ENCODE results near the gene NCKAP1. TPM values are rescaled to one million over a fixed set of nuclear protein-coding genes. Genes with fewer than 3 reads are reported as not detected.
"Not testable (repeated sequence)": the region's sequence is repeated elsewhere in the genome, so short reads cannot be mapped to it uniquely, and the experiment has no call there.

Gene NCKAP1
- total RNA-seq, 1 experiment from 2014 or later, result 112 TPM

DNA sequence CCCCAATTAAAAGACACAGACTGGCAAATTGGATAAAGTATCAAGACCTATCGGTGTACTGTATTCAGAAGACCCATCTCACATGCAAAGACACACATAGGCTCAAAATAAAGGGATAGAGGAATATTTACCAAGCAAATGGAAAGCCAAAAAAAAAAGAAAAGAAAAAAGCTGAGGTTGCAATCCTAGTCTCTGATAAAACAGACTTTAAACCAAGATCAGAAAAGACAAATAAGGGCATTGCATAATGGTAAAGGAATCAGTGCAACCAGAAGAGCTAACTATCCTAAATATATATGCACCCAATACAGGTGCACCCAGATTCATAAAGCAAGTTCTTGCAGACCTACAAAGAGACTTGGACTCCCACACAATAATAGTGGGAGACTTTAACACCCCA is 161.6 kb downstream of the NCKAP1 start:
- not testable (repeated sequence) for H3K9me3 ChIP-seq (ENCODE audit: control insufficient read depth, low read depth, low read length); H4K5ac ChIP-seq (ENCODE audit: insufficient read length, low read depth, low read length); H2BK20ac ChIP-seq (ENCODE audit: low read depth, low read length, poor library complexity, severe bottlenecking); H3K14ac ChIP-seq (ENCODE audit: insufficient read depth, low read length); H3K27ac Mint-ChIP-seq; H3K27me3 Mint-ChIP-seq (ENCODE audit: low read depth); H3K4ac ChIP-seq (ENCODE audit: low read depth, low read length); H2BK12ac ChIP-seq (ENCODE audit: insufficient read length, low read depth, low read length); H3K4me1 ChIP-seq (ENCODE audit: insufficient read depth, low read length); H3K4me2 ChIP-seq (ENCODE audit: insufficient read depth, insufficient read length, low read length); H3K9ac ChIP-seq (ENCODE audit: extremely low read depth, insufficient read length, low read length); H2AFZ ChIP-seq (ENCODE audit: low read length); H3K27ac ChIP-seq (ENCODE audit: insufficient read length, low read depth, low read length); H3K79me2 ChIP-seq (ENCODE audit: insufficient read depth, low read length); H3K79me1 ChIP-seq (ENCODE audit: insufficient read depth, low read depth, low read length, poor library complexity, severe bottlenecking); H4K91ac ChIP-seq (ENCODE audit: insufficient read length, low read depth, low read length); H3K4me1 Mint-ChIP-seq; H3K56ac ChIP-seq (ENCODE audit: insufficient read length, low read depth, low read length); H2BK5ac ChIP-seq (ENCODE audit: insufficient read length, low read length); H3K18ac ChIP-seq (ENCODE audit: insufficient read length, low read depth, low read length); H4K20me1 ChIP-seq (ENCODE audit: control insufficient read depth, insufficient read depth, insufficient read length); H3K4me3 Mint-ChIP-seq; H2BK120ac ChIP-seq (ENCODE audit: low read depth, low read length, poor library complexity, severe bottlenecking); H3K23ac ChIP-seq (ENCODE audit: insufficient read length, low read depth, low read length); H3K23me2 ChIP-seq (ENCODE audit: insufficient read length, low read depth, low read length, poor library complexity, severe bottlenecking); H2AK5ac ChIP-seq (ENCODE audit: insufficient read length, low read length); H3K27me3 ChIP-seq (ENCODE audit: insufficient read depth, low read length); H4K8ac ChIP-seq (replicated peaks; ENCODE audit: insufficient read length, low read depth, low read length); H3T11ph ChIP-seq (ENCODE audit: low read length); H2BK15ac ChIP-seq (ENCODE audit: low read depth, low read length); DNase-seq
- Mint-ChIP-seq H3K9me3 (peaks cover 15 to 16% of the 10 kb centered on the region in 2 experiments), H3K36me3 (ENCODE audit: insufficient read depth in 1 of 3, low read depth in 3 of 3) (peaks cover 3 to 17% (median 6%) of the 10 kb centered on the region in 3 experiments; a peak in 5 of 7 replicates)
- WGBS (ENCODE audit: extremely low coverage, insufficient read length, low lambda C conversion rate), result no CpG with 5 or more reads among the region's 1 CpG

Data from H9 (cell line).